Stimulated activated CD4-positive, alpha-beta T cell treated with anti-CD3 and anti-CD28 coated beads, Interleukin-1b, Interleukin-23, amount 100 ng/mL, for 4 hours (primary cell): Measurements from ENCODE around the gene KNOP1.
"Not testable (repeated sequence)": the region's sequence is repeated elsewhere in the genome, so short reads cannot be mapped to it uniquely, and the experiment has no call there.

Experiments
- DNase-seq, 2 donors: peaks; one replicate each; pipeline ENCODE4 v3.0.0-alpha.2; 2020; ENCODE audit warnings: low read depth in 2 of 2

Gene KNOP1

DNA sequence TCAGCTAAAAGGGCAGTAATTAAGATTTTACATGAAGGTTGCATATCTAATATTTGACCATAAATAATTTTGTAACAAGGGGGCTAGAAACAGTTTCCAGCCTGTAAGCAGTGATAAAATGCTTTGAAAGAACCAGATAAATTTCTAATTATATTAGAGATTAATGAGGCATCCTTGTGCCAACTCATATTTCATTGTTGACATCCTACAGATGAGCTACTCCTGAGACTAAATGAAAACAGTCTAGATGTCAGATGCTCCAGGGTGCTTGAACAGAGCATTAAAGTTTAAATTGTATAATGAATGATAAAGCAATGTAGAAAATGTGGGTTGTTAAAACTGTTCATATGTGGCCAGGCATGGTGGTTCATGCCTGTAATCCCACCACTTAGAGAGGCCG is 23.3 kb upstream of the KNOP1 start:
- DNase-seq = no peak

DNA sequence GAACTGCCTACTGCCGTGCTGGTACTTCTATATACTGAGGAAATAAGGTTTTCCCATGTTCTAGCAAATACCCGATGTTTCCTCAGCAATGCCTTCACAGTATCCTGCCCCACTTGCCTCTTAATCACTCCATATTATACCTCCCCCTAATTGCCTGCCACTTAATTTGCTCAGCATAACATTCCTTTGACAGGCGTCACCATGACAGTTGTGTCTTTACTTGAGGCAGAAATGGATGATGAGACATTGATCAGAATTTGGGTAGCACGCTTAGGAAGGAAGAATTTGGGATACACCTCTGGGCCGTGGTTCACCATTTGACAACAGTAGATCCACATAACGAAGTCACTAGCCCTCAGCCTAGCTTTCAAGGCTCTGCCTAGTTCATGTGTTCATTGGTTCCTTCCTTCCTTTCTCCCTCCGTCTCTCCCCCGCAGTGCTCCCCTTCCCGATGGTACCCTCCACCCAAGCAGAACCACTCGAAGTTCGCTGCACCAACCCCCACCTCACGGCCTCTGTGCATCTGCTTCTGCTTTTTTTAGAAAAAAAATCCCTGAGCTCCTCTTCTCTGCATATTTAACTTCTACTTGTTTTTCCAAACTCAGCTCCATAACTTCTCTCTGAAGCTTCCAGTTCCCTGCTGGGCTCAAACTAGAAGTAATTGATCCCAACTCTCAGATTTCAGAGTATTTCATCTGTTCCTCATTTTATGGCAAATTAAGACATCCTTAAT is 19.4 kb upstream of the KNOP1 start:
- DNase-seq = no peak

DNA sequence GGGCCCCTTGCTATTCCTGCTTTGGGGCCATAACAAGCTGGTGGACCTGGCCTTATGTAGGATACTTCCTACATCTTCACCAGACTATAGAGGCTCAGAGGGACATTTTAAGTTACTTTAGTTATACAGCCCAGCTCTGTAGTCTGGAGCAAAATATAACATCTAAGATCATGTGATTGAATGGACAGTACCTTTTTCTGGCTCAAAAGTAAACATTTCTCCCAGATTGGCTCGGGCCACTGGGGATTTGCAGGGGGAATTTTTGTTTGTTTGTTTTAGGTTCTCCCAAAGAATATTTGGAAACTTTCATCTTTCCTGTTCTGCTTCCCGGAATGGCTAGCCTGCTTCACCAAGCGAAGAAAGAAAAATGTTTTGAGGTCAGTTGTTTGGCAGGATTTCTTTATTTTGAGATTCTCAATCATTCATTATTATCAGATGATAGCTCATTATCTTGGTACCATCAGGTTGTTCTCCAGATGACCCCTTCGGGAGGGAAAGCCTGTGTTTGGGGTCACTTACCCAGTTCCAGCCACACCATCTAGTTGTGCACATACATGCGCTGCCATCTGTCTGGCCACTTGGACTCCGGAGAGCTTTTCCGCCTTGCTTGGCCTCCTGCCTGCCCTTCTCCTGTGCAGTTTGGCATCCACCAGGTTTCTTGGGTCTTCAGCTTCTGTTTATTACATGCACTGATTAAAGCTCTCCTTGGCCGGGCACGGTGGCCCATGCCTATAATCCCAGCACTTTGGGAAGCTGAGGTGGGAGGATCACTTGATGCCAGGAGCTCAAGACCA is 17.2 kb upstream of the KNOP1 start:
- no peak for DNase-seq

DNA sequence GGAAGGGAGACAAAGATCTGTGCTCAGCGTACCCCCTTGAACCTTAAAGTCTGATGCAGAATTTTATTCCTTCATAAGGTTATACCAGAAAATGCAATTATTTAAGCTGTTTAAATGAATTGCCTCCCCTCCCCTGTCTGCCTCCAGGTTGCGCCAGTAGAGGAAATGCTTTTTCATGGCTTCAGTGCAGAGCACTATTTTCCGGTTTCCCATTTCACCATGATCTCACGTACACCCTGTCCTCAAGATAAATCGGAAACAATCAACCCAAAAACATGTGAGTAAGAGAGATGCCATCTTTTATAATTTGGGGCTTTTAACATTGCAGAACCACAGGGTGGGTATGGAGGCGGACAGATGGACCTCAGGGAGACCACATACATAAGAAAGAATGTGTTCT is 15.5 kb upstream of the KNOP1 start:
- no peak for DNase-seq

DNA sequence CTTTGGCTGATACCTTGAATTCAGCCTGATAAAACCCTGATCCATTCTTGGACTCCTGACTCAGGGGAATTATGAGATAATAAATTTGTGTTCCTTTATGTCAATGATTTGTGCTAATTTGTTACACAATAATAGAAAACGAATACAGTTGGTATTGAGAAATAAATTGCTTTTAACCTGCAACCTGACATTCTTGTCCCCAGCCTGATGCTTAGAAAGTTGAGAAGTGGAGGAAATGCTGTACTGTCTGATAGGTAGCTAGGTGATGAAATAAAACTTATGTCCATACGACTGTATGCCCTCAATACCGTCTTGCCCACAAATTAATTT is 10.6 kb upstream of the KNOP1 start:
- no peak for DNase-seq

DNA sequence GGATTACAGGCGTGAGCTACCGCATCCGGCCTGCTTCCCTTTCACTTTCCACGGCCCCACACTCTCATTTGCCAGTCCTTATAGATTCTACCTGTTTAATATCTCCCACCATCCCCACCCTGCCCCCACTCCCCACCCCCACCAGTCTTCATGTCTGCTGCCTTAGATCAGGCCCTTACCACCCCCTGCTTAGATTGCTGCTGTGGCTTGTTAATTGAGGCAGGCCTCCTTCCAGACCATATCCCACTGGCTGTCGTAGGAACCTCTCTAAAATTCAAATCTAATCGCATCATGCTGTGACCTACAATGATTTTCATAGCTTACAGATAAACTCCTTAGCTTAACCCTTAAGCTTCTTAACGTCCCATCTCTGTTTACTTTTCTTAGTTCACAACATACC is 5.0 kb upstream of the KNOP1 start:
- no peak for DNase-seq

DNA sequence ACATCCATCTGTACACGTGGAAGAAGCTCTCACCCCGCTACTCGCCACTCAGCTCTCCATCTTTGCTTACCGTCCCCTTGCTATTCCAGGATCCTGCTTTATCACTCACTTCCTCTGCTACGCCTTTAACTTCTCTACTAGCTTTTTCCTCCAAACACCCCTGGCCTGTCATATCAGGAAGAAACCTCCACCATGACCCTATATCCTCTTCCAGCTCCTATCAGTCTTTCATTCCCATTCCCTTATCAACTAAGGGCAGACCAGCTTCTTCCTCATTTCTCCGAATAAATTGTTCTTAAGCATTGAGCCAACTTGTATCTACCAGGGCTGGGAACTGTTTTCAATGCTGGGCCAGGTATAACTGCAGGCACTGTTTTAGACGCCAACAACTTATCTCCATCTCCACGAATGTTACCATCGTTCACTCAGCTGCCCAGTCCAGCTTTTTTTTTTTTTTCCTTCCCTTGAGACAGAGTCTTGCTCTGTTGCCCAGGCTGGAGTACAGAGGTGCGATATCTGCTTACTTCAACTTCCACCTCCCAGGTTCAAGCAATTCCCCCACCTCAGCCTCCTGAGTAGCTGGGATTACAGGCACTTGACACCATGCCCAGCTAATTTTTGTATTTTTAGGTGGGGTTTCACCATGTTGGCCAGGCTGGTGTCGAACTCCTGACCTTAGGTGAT is 4.4 kb upstream of the KNOP1 start:
- DNase-seq = no peak

DNA sequence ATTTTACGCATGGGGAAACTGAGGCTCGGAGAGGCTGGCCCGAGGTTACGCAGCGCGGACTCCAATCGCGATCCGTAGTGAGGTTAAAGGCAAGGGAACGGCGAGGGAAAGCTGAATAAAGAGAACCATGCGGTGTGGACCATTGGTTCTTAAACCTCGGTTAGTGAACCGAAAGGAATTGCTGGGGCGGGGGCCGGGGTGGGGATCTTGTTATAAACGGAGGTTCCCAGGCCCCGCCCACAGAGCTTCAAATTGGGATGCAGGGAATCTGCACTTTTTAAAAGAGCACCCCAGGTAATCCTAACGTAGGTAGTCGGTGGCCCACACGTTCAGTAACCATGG is 568 bp upstream of the KNOP1 start:
- DNase-seq = peak in 1 of 2 donors; percentile 9

DNA sequence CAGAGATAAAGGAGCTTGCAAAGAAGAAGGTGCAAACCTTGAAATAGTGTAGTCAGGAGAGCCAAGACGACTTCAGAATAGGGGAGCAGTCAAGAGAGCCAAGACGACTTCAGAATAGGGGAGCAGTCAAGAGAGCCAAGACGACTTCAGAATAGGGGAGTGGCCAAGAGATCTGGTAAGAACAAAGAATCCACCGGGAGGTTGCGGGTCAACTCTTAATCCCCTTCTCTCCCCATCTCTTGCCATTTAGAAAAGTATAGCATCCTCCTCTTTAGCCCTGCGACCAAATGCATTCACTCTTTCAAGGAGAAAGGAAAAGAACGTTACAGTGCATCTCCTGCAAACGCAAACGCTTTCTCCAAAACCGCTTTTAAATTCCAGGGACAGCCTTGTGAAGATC is 713 bp downstream of the KNOP1 start:
- no peak for DNase-seq

GRCh38 chr16:19716728-19717127 is 1.3 kb downstream of the KNOP1 start:
- DNase-seq = not testable (repeated sequence)

DNA sequence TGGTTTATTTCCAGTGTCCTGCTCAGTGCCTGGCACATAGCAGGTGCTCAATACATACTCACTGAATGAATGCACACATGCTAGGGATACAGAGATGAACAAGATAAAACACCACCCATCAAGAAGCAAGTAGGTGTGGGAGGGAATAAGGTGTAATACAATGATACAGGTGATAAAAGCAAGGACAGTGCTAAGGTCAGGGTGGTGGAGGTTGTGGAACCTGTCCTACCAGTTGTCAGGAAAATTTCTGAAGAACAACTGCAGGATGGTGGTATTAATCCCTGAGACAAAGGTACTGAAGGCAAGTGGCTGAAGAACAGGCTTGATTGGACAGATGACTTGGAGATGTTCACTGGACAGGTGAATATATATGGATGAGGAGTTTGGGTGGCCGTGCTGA is 1.8 kb downstream of the KNOP1 start:
- no peak for DNase-seq

- no peak for DNase-seq
Measured at GRCh38 chr16:19715566-19715965, 2.5 kb downstream of the KNOP1 start.

GRCh38 chr16:19713697-19714096 is 4.3 kb downstream of the KNOP1 start:
- DNase-seq = no peak

DNA sequence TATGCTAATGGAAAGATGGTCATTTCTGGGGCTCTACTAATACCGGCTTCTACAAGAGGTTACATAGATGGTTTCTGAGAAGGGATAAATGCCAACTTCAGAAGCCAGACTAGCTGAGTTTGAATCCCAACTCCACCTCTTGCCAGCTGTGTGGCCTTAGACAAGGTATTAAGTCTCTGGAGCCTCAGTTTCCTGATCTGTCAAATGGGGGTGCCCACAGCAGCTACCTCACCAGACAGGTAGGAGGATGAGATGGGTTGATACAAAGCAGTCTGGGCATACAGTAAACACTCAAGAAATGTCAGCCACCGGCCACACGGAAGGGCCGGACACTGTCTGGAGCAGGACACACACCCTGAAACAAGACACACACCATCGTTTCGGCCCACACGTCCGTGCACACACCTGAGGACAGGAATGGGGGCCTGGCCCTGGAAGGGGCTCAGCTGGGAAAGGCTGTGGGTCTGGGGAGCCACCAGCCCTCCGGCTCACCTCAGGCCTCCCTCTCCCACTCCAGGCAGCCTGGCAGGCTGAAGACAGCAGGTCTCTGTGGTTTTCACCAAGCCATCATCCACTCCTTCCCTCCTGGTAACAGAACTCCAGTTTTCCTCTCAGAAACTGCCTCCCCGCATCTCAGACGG is 5.5 kb downstream of the KNOP1 start:
- no peak for DNase-seq

DNA sequence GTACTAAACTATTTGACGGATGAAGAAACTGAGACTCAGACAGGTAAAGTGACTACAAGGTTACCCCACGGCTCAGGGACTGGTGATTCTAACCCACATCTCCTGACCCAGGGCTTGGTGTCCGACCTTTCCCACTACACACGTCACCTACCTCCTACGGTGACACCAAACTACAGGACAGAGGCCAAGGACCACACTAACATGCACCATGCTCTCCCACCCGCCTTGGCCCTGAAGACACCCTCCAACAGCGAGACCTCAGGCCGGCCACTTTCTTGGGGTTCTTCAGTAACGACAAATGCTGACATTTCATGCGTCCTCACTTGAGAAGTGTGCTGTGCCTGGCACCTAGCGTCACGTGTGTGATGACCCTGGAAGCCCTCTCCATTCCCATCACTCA is 6.4 kb downstream of the KNOP1 start:
- no peak for DNase-seq

GRCh38 chr16:19710991-19711545 is 7.0 kb downstream of the KNOP1 start:
- DNase-seq = no peak

DNA sequence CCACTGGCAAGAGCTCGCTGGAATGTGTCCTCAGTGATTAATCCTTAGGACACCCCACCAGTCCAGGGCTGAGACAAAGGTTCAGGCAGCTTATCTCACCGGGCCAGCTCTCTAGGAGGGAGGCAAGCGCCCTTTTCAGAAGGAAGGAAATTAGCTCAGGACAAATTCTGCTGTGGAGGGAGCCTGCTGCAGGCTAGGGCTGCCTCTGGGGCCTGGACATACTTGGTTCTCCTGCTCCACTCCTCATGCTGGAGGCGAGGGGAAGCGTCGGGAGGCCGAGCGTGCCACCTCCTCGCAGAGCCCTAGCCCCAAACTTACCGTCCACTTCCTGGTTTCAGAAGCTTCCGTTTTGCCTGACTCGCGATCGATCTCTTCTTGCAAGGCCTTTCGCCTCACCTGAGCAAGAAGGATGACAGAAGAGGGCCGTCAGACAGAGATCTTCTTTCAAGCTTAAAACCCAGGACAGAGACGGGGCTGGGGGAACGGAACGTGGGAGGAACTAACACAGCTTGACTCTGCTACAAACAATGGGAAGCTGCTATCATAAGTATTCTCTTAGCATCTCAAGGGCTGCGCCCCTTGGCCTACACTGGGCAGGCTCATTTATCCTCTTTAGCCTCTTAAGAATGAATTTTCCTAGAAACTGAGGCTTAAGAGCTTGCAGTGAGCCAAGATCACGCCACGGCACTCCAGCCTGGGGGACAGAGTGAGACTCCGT is 7.7 kb downstream of the KNOP1 start:
- DNase-seq = no peak

GRCh38 chr16:19709381-19710136 is 8.5 kb downstream of the KNOP1 start:
- DNase-seq = no peak

GRCh38 chr16:19708296-19709205 is 9.5 kb downstream of the KNOP1 start:
- no peak for DNase-seq
